ENCODE results near the gene DDX52. TPM values are rescaled to one million over a fixed set of nuclear protein-coding genes. Genes with fewer than 3 reads are reported as not detected.
"Not testable (repeated sequence)": the region's sequence is repeated elsewhere in the genome, so short reads cannot be mapped to it uniquely, and the experiment has no call there.

Gene DDX52, protein sequence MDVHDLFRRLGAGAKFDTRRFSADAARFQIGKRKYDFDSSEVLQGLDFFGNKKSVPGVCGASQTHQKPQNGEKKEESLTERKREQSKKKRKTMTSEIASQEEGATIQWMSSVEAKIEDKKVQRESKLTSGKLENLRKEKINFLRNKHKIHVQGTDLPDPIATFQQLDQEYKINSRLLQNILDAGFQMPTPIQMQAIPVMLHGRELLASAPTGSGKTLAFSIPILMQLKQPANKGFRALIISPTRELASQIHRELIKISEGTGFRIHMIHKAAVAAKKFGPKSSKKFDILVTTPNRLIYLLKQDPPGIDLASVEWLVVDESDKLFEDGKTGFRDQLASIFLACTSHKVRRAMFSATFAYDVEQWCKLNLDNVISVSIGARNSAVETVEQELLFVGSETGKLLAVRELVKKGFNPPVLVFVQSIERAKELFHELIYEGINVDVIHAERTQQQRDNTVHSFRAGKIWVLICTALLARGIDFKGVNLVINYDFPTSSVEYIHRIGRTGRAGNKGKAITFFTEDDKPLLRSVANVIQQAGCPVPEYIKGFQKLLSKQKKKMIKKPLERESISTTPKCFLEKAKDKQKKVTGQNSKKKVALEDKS
- 40.0 and 41.0 TPM in 2 replicates for total RNA-seq

DNA sequence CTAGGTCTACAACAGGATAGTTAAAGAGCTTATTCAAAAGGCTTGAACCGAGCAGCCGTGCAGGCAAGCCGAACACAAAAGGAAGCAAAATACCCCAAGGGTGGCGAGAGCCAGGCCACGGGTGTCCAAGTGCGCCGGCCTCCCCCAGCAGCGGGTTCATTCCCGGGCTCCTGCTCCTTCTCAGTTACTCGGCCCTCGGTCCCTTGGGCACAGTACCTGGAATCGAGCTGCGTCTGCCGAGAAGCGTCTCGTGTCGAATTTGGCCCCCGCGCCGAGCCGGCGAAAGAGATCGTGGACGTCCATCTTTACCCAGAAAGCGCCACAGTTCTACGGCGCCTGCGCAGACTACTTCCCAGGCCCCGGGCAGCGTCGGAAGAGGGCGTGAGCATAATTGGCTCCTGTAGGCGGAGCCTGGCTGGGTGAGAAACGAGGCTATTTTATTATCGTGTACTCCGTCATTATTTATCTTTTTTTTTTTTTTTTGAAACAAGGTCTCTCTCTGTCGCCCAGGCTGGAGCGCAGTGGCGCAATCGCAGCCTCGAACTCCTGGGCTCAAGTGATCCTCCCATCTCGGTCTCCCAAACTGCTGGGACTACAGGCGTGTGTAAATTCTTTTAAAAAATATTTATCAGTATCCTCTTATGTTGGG is at the start of gene DDX52:
DDX52 (minus strand) TSS at position 329 of the 649 bp plus-strand sequence; CDS start at position 303, 26 bp downstream.
- DNase-seq, result peak; percentile 97

DNA sequence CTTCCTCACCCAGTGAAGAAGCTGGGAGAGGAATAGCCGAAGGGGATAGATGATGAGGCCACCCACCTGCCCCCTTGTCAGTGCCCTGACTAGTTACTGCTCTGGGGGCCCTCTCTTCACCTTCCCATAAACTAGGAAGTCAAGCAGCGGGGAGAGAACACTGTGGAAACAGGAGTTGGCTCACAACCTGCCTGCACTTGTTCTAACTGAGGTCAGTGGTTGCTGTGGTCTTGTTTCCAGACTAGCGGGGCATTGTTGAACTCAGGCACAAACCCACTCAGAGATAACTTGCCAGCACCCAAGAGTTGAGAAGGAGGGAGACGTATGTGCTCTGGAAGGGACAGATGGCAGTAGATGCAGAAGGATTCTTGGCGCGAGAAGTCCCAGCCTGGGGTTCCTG is 48.6 kb upstream of the DDX52 start:
- no peak for DNase-seq

DNA sequence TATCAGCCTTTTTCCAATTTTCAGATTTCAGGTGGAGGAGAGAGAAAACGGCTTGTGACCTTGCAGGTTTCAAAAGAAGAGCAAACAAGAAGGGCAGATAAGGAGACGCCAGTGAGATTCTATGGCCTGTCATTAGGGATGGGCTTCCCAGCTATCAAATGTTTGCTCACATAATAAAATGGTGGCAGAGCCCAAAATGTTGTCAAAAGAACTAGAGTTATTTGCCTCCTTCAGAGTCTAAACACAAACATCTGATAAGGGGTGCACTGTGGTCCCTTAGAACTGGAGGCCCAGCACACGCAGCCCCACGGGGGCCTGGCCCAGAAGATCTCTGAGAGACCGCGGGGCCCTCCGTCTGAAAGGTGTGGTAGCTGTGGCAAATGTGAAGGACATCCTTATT is 46.1 kb upstream of the DDX52 start:
- no peak for DNase-seq

DNA sequence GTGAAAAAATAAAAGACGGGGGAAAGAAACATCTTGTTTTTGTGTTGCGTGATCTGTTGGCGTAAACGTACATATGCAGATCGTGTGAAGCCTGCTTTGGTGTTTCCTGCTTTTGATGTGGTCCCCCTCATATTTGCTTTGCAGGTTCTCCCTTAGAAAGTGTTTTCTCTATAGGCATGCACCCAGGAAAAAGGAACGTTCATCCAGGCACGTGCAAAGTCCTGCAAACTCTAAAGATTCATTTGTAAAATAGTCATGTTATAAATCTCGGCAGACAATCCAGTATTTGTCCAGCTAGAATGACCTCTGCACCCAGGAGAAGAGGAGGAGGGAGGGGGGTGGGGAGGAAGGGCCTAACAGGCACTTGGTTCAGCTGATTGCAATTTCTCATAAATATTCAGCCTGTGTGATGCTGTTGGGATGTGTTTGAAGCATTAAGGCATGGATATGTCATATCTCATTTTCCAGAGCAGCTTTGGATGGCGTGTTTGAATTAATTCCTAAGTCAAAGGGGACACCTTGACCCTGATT is 40.3 kb upstream of the DDX52 start:
- DNase-seq, result no peak

DNA sequence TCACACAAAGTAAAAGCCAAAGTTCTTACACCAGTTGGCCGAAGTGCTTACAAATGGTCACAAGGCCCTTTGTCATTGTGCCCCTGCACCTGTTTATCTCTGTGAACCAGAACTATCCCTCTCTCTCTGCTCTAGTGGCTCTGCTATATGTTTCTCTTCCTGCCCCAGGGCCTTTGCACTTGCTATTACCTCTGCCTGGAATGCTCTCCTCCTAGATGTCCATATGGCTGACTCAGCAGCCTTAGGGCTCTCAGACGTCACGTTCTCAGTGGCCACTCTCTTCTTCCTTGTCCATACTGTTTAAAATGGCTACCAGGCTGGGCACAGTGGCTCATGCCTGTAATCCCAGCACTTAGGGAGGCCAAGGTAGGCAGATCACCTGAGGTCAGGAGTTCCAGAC is 38.8 kb upstream of the DDX52 start:
- no peak for DNase-seq

DNA sequence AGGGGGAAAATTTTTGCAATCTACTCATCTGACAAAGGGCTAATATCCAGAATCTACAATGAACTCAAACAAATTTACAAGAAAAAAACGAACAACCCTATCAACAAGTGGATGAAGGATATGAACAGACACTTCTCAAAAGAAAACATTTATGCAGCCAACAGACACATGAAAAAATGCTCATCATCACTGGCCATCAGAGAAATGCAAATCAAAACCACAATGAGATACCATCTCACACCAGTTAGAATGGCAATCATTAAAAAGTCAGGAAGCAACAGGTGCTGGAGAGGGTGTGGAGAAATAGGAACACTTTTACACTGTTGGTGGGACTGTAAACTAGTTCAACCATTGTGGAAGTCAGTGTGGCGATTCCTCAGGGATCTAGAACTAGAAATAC is 36.7 kb upstream of the DDX52 start:
- DNase-seq, result not testable (repeated sequence)

DNA sequence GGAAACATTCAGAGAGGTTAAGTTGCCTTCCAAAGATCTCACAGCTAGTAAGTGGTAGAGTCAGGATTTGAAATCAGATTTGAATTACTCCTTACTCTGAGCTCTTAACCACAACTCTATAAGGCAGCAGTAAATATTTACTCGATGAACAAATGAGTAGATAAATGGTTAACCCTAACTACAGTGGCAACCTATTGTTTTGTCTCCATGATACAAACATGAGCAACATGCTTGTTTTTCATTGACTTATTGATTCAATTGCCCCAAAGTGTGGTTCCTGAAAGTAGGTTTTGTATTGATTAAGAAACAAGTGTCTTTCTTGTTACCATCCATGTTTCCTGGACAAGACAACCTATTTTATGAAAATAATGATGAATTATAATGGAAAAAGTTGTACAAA is 34.8 kb upstream of the DDX52 start:
- DNase-seq, result no peak

DNA sequence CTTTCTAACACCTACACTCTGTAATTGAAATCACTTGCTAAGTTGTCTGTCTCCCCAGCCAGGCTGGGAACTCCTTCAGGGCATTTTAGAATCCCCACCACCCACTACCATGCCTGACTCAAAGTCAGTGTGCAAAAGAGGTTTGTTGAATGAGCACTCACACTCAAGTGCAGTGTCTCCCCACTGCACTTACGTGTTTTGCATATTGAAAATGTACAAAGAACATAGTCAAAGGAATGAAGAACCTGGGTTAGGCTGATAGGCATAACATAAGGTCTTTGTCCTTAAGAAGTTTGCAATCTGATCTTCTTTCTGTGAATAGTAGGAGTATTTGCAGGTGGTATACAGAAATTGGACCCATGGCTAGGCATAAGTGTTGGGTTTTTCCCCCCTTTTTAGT is 33.8 kb upstream of the DDX52 start:
- no peak for DNase-seq

DNA sequence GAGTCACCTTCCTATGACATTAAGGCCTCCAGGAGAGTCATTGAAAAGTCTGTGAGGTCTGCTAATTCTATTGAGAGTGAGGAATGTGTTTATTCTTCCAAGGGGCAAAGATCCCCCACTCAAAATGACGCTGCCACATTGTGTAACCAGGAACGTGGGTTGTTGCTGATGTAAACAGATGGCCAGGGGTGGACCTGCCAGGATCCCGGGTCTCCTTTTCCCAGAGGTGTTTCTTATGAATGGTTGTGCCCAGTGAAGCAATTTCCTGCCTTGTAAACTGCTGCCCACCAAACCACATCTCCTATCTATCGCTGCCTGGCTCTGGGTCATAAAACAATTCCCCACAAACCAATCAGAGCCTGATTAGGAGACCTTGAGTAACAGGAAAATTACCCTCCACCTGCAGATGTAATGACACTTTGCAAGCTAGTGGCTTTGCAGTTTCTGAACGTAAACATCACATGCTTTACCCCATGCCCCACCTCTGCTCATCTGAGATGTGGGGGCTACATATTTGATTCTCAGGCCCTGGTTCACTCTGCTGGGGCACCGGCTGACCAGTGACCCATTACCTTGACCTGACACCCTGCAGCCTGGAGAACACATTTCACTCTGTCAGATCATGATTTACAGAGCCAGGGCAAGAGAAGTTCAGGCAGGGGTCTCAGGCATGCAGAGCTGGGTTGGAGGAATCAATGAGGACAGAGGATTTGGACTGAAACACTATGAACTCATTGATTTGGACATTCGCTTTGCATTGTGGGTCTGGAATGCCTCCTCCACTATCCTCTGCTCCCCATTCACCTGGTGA is 33.1 kb upstream of the DDX52 start:
- DNase-seq, result no peak

DNA sequence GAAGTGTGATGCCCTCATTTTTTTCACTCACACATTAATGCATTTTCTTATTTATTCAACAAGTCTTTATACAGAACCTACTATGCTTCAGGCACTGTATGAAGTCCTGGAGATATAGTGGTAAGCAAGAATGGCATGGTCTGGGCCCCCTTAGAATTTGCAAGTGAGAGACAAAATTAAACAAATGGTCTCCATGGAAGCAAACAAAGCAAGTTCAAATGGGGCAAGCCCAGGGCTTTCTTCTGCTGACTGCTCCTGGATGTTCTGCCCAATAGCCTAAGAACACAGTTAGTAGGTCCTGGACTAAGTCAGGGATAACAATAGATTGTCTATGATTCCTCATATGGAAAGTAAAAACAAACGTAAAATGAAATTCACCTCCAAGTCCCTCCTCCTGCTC is 31.3 kb upstream of the DDX52 start:
- DNase-seq, result no peak

DNA sequence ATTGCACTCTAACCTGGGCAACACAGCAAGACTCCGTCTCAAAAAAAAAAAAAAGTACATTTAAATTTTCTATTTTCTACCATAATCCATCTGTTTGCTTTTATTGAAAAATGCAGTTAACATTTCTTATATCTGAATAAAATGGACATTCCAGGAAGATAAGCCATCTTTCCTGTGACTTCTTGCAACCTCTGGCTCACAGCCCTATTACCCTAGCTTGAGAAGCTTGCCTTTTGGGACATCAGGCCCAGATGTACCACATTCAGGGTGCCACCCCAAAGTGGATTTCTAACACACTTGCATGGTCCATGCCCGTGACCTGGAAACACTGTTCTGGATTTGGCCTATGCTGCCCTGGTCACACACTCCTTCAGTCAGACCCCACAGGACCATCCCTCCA is 30.1 kb upstream of the DDX52 start:
- DNase-seq, result no peak

DNA sequence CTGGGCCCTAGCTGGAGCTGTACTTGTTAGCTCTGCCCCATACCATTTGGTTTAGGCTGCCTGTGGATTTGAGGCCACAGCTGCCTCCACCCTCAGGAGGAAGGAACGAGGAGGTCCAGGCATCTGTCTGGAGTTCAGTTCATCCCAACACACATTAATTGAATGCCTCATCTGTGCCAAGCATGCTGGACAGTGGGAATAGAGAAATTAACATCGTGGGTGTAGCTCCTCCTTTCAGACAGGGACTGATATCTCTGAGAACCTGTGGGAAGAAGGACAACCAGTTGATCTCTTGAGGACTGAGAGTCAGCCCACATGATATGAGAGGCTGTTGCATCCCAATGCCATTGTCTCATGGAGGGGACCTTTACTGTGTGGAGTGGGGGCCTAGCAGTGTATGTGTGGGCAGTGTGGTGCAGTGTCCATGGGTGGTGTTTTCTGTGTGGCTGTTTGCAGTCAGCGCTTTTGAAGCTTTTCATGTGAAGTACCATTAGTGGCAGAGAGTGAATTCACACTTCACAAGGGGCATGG is 29.4 kb upstream of the DDX52 start:
- DNase-seq, result no peak

DNA sequence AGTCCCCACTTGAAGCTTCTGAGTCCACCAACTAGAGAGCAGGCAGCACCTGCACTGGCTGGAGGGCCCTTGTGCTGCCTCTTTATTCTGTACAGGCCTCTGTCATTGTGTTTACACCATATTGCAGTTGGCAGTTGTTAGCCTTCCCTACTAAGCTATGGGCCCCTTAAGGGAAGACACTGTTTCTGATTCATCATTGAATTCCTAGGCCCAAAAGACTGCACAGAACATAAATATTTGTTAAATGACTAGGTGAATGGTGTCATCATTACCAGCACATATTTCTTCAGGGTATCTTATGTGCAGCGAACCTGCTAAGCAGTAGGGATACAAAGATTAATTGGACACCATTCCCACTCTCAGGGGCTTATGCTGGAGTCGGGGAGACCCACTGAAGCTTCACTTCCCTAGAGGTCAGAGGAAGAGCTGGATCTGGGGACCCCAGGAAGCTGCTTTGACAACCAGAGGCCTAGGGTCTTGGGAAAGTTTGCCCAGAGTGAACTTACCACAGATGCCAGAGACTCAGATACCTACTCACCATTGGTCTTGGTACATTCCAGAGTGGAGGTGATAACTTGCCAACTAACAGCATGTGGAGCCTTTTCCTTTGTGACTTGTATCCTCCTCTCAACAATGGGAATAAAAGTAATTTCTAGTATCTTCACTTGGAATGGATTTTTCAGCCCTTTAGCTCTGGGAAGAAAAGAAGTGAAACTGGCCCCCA is 28.7 kb upstream of the DDX52 start:
- no peak for DNase-seq

DNA sequence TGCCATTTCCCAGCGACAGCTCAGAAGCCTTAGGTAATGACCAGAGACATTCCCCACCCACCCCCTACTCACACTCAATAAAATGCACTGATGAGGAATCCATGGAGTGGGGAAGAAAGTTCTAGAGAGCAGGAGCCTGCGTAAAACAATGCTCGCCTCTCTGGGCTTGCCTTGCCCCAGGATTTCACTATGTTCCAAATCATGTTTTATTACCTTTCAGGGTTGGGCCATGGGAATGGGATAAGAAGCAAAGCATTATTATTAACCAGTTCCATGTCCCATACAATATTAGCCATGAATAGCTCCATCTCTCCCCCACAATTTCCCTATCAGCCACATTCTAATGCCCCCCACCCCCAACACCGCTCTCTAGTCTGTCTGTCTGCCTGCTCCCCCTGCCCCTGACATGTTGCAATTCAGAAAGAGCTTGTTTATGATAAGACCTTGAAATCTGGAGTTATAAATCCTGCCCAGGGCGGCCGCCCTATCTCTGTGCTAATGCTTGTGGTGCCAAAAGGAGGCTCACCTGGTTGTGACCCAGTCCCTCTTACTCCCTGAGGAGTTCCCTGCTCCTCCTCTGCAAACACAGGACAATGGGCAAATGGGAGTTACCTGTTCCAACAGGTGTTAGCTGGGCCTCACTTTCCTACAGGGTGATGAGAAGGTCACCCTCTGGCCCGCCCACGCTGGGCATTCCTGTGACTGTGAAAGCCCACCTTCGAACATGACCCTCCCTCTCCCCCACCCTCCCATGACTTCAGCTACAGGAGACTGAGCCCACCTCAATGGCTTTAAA is 28.0 kb upstream of the DDX52 start:
- DNase-seq, result no peak

DNA sequence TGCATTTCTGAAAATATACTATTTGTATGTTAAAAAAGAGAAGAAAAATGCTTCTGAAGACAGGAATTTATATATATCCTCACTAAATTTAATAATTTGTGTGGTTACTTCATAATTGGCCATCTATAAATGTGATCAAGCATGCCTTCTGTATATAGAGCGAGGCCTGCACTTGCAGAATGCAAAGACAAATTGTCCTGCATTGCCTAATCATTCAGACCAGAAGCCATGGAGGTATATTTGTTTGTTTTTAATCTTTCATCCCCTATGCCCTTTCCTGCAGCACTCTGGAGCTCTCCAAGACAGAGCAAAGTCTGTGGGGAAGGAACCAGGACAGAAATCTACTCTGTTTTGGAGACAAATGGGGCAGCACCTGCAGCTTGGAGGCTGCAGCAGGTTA is 23.8 kb upstream of the DDX52 start:
- no peak for DNase-seq

DNA sequence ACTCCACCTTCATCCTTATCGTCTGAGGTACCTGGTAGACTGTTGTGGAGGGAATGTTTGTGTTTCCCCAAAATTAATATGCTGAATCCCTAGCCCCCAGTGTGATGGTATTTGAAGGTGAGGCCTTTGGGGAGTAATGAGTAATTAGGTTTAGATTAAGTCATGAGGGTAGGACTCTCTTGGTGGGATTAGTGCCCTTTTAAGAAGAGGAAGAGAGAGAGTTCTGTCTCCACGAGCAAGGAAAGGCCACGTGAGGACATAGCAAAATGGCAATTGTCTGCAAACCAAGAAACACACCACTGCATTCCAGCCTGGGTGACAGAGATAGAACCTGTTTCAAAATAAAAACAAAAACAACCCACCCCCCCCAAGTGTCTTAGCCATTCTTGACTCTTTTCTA is 21.0 kb upstream of the DDX52 start:
- no peak for DNase-seq

DNA sequence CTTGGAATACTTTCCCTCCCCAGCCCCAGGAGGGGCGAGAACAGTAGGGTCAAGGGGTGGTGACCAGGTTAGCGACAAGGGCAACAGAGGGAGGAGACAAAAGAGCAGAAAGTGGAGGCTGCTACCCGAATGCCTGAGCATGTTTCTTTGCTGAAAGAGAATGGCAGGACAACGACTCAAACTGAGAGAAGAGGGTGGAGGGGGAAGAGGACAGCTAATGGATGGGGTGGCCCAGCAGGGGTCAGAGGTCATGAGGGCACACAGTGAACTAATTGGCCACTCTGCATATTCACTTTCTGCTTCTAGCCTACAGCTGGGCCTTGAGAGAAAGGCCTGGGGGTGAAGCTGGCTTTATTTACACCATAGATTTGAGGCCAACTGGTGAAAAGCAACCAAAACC is 19.1 kb upstream of the DDX52 start:
- no peak for DNase-seq

DNA sequence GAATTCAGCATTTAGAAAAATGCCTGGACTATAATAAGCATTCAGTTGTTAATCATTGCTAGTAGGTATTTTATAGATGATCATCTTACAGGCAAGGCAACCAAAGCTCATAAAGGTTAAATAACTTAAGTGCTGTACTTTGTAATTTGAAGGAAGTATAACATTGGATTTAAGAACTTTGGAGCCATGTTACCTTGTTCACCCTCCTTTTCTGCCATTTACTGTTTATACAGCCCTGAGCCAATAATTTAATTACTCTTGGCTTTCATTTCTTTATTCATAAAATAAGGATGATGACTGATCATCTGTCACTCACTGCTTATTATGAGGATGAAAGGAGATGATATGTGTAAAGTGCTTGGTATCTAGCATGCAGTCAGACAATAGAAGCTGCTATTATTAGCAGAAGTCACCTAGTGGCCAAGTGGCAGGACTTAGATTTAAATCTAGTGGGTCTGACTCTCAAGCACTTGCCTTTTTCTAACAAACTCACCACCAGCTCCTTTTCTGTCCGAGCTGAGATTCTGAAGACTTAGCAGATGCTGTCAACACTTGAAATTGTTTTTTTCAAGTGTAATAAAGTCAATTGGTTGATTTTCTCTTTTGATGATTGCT is 18.3 kb upstream of the DDX52 start:
- DNase-seq, result peak; percentile 16

DNA sequence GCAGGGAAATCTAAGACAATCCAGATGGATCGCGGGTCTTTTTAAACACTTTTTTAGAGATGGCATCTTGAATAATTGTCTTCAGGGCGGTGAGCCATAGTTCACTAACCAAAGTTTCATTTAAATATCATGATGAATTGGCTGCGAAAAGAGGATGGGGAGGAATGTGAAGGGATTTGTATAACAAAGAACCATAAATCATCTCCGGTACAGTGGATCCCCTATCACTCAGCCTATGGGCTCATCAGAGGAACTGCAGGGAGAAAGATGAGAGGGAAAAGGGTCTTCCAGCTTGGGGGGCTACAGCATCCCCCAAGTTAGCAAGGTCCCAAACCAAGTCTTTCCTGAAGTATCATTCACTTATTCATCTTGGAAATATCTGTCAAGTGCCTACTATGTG is 16.7 kb upstream of the DDX52 start:
- no peak for DNase-seq

DNA sequence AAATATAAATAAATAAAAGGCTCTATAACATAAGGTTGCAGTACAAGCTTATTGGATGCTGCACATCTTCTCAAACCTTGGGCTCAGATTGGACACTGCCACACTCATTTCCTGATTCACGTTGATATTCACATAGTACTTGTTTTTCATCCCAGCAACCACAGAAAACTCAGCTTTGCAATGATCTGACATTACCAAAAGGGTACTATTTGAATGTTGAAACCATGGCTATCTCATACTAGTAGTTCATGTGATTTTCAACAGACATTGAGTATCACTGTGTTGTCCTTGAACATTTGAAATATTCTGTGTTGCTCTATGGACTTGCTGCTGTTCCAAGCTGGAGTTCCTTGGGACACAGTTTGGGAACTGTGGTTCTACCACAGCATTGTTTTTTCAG is 14.0 kb upstream of the DDX52 start:
- DNase-seq, result no peak

DNA sequence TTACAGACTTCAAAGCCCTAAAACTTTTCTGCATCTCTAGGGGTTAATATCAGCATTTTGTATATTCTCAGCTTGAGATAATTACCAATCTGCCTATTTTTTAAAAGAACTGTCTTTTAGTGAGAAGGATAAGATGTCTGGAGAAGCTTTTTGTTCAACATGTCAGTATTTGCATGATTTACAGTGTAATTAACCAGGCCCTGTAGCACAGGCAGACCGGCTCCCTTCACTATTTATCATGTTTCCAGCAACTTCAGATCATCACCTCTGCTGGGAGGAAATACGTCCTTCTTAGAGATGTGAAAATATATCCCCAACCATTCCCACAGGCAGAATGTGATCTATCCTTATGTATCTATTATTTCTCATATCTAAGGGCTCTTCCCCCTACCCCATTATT is 8.6 kb upstream of the DDX52 start:
- no peak for DNase-seq

Data from dermis blood vessel endothelial cell (primary cell).